HG03571 (cell line): Measurements from ENCODE around the gene DNAJB8.

Experiments used
- ATAC-seq: cut with Tn5 transposase; IDR thresholded peaks from one replicate; pipeline ENCODE4 v1.9.1; 2021; ENCODE audit not compliant: unreplicated experiment

The DNAJB8 gene

GRCh38 chr3:128484404-128485281 is 18.0 kb upstream of the DNAJB8 start:
- ATAC-seq = no peak

GRCh38 chr3:128483657-128484403 is 17.1 kb upstream of the DNAJB8 start:
- no peak for ATAC-seq

- no peak for ATAC-seq
Measured at GRCh38 chr3:128482666-128483656, 16.3 kb upstream of the DNAJB8 start.

- no peak for ATAC-seq
Measured at GRCh38 chr3:128482175-128482574, 15.5 kb upstream of the DNAJB8 start.

GRCh38 chr3:128481438-128481942 is 14.8 kb upstream of the DNAJB8 start:
- ATAC-seq = no peak

DNA sequence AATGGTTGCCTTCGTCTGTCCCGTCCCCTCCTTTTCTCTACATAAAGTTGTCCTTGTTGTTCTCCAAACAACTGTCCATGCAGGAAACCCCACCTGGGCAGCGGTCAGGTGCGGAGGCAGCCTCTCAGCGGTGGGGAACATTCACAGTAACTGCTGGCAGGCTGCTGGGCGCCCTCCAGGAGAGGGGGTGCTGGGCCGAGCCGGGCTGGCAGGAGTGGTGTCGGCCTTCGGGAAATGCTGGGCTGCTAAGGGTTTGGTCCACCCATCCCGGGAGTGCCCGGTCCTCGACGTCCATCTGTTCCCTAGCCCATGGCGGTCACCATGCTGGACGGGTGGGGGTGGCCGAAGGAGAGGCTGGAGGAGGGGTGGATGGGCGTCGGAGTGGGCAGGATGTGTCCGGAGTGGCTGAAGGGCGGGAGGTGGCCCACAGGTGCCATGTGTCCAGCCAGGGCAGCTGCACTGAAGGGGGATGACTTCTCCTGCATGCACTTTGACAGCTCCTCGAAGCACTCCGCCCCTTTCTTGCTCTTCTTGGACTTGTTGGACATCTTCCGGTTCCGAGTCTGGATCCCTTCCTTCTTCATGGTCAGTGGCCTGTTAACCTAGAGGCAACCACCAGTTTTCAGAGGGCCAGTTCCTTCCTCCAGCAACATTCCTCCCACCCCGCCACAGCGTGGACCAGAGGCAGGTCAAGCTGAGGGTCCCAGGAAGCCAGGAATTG is 14.2 kb upstream of the DNAJB8 start:
- ATAC-seq = no peak

GRCh38 chr3:128480278-128480677 is 13.6 kb upstream of the DNAJB8 start:
- no peak for ATAC-seq

DNA sequence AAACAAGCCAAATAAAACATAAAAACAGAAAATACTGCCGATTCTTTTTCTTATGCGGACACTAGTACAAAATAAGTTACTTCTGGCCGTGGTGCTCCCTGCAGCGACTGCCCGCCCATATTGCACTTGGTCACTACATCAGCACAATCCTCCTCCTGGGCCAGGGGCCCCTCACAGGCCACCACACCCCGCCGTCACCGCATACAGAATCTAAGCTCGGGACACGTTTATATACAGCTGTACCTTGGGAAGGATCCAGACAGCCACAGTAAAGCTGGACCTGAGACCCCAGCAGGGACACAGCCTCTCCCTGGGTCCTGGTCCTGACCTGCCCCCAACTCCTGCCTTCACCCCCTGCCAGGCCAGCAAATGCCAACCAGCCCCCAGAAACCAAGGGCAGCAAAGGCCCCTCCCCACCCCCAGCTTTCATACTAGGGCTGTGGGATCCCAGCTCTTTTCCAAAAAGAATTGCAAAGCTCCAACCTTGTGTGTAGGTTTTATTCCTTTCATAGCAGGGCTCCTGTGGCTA is 12.9 kb upstream of the DNAJB8 start:
- no peak for ATAC-seq

DNA sequence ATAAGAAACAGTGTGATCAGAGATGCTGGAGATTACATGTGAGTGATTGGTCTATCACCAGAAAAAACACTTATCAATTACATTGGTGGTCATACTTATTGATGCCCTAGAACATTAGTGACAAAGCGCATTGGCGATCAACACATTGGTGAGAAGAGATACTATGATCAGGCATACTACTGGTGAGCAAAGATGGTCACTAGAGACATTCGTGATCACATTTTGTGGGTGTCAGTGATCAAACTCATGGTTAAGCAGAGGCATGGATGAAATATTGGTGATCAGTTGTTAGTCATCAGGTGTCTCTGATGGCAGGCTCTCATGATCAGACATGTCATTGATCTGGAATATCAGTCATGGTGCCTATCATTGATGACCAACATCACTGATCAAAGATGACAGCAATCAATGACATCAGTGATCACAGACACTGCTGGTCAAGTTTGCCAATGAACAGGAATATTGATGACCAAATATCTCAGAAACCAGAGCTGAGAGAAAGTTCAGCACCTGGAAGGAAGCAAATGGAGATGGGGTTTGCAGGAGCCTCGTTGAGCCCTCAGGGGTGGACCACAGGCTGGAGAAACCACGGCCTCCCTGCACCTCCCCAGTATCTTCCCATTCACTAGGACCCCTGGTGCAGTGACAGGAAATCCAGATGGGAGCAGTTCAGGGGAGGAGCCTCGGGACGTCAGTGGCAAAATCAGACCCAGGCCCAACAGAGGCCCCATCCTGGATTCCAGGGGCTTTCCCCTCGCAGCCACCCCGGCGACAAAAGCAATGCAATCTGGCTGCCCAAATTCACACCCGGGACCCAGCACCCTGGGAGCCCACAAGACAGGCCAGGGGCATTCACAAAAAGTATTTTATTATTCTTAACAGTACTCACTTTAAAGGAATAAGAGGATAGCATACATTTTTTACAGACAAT is 12.2 kb upstream of the DNAJB8 start:
- no peak for ATAC-seq

DNA sequence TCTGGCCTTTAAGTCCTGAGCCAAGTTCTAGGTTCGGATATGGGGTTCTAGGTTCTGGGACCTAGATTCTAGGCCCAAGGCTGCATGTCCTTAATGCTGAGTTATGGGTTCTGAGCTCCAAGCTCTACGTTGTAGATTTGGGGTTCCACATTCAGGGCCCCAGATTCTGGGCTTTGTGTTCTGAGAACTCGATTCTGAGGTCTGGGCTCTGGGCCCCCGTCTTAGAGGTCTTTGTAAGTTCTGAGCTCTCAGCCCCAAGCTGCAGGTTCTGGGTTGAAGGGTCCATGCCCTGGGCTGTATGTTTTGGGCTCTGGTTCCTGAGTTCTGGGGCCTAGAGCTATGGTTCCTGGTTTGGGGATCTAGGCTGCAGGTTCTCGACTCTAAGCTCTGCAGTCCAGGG is 10.0 kb upstream of the DNAJB8 start:
- no peak for ATAC-seq

DNA sequence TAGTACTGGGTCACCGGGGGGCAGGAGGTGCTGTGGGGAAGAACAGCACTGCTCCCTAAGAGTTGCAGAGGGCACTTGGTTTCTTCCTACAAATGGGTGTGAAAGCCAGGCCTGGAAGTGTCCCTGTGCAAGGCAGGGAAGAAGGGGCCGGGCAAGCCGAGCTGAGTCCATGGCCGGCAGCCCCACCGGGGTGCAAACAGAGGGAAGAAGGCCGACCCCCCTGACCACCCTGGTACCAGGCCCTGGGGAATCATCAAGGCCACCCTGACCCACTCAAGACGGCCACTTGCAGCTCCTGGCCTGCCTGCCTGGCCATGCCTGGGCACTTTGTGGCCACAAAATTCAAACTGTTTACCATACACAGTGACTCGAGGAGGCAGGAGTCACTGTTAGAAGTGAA is 8.7 kb upstream of the DNAJB8 start:
- no peak for ATAC-seq

- ATAC-seq = no peak
Measured at GRCh38 chr3:128473737-128474136, 7.0 kb upstream of the DNAJB8 start.

DNA sequence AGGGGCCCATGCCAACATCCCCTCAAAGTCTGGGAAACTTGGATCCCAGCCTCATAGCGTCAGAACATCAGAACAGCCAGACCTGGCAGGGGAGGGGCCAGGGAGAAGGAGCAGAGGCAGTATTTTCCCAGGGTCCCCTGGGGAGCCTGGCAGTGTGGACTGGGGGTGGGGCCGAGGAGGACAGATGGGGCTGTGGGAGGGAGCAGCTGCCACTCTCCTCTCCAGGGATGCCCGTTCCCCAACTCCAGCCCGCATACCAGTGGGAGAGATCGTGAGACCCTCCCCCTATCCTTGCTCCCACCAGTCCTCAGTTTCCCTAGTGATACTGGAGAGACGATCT is 6.5 kb upstream of the DNAJB8 start:
- no peak for ATAC-seq

DNA sequence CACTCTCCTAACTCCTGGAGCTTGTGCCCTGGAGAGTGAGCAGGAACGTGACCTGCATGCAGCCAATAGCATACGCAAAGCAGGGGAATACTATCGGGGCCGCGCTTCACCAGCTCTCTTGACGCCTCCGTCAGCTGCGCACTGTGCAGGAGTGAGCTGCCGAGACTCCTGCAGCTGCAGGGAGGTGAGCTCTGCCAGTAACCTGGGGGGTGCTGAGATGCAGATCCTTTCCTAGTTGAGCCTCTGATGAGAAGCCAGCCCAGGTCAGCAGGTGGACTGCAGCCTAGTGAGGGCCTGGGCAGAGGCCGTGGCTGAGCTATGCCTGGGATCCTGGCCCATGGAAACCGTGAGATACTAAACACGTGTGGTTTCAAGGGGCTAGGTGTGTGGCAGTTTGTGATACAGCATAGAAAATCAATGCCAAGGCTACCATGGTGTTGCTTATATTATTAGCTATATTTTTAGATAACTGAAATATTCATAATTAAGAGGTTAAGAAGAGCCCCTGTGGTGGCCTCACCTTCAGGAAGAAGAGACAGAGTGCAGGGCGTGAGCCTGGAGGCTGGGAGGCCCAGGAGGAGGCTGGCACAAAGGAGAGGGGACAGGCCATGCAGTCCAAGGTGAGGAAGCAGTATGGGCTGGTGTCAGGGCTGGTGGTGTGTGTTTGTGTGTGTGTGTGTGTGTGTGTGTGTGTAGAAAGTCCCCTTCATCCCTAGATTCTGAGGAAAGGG is 5.9 kb upstream of the DNAJB8 start:
- no peak for ATAC-seq

GRCh38 chr3:128471720-128472119 is 5.0 kb upstream of the DNAJB8 start:
- ATAC-seq = no peak

GRCh38 chr3:128471110-128471509 is 4.4 kb upstream of the DNAJB8 start:
- no peak for ATAC-seq

- no peak for ATAC-seq
Measured at GRCh38 chr3:128470134-128470899, 3.6 kb upstream of the DNAJB8 start.

DNA sequence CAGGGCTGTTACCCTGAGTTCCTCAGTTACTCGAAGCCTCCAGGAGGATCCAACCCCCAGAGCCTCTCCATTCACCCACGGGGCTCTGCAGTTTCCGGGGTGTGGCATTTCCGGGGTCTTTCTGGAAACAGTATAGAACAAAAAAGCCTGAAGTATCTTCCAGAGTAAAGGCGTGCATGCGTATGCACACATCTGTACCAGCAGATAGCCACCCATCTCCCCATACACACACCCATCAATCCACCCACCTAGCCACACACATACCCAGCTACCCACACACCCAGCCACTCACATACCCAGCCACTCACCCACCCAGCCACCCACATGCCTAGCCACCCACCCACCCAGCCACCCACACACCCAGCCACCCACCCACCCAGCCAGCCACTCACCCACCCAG is 2.9 kb upstream of the DNAJB8 start:
- ATAC-seq = no peak
